Measurements from ENCODE around the gene MGAT4C.
"Not testable (repeated sequence)": the region's sequence is repeated elsewhere in the genome, so short reads cannot be mapped to it uniquely, and the experiment has no call there.

Gene MGAT4C

DNA sequence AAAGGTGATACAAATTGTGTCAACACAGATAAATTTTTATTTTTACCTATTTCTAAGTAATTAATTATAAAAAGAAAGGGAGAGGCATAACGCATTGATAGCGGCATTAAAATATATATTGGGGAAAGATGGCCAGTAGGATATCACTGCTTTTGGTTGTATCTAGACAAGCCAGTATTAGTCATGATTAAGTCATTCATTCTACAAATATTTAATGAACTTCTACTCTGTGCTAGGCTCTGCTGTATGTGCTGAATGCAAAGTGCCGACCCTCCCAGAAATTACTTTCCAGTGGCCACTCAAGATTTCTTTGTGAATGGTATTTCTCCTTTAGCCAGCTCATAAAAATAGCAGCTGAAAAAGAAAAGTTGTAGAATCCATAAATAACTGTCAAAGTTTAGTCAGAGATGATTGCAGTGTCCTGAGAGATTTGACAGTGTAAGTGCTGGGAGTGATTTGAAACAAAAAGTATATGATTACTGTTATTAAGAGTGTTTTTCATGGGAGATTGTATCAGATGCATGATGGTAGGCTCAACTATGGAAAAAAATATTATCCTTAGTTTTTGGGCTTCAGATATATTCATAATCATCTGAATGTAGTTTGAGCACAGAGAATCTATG is 133.2 kb downstream of the MGAT4C start:
- DNase-seq, result peak; percentile 38

DNA sequence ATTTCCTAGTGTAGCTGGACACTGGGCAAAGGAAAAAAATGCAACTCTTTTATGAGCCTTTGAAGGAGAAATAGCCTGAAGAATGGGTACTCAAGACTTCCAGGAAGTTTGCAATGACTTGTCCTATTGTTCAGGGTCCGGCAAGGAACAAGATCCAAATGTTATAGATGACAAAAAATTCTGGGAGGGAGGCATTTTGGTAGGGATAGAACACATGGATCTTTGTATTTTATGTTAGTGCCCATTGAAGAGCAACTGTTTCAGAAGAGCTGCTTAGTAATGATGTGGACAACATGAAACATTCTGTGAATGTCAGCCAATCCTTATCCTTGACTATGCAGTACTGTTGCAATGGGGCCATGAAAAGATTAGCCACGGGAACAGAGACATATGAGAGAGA is 138.0 kb downstream of the MGAT4C start:
- DNase-seq, result no peak

DNA sequence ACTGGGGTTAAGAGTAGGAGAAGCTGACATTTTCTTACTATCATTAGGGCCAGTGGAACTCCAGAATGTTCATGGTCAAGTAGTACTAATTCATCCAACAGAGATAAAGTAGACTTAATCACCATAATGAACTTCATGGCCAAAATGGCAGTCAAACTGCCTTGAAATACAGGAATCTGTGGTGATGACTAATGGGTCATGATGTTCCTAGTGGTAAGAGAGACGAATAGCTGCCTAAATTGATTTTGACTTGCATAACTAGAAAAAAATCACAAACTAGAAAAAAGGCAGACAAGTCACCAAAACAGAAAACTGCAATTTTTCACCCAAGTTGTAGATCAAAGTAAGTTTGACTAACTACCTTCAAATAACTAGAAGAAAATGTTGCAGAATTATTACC is 138.5 kb downstream of the MGAT4C start:
- DNase-seq, result no peak

DNA sequence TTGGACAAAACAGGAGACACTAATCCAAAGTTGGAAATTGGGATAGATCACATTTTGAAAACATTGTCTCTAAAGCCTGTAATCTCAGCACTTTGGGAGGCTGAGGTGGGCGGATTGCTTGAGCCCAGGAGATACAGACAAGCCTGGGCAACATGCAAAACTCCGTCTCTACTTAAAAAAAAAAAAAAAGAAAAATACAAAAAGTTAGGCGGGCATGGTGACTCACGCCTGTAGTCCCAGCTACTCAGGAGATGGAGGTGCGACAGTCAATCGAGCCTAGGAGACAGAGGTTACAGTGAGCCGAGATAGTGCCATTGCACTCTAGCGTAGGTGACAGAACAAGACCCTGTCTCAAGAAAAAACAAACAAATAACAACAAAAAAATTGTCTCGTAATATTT is 152.1 kb downstream of the MGAT4C start:
- no peak for DNase-seq

DNA sequence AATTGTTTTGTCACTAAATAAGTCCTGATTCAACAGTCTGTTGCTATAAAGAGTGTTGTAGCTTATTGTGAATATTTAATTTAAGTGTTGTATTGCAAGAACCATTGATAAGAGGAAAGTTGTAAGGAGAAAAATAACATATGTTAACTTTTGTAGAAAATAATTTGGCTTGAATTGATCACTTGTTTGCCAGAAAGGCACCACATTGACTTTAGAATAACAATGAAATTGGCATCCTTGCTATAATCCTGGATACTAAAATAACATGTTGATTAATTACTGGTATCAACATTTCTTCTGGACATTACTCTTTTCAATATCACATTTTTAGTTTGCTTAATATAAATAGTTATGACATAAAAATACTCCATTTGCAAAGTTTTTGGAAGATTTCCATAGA is 159.0 kb downstream of the MGAT4C start:
- DNase-seq, result no peak

DNA sequence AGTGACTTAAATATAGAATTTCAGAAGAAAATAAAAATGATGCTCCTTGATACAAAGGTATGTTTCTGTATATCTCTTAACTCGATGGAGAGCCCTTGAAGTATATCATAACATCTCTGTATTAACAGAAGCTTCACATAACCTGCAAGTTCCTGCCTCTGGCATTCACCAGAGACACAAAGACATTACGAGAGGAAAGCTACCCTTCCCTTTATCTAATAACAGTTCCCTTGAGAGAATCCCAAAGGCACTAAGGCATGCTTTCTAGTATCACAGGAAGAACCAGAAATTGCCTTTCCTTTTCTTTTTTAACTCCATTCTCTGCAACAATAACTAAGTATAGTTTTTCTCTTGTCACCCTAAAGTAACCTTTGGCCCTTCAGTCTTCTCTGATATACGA is 164.5 kb downstream of the MGAT4C start:
- no peak for DNase-seq

DNA sequence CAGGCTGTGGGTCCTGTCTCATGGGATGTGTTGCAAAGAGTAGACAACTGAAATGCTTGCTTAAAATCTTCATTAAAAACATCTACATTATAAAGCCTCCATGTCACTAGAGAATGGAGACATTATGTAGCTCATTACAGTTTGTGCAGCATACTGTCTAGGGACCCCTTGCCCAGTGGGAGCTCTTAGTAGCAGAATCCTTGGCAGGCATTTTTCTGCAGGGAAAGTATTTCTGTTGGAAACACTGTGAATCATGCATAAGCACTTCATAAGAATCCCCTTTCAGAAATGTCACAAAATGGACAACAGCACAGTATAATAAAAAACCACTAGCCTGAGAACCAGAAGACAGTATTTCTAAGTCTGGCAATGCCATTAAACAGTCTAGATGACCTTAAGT is 174.3 kb downstream of the MGAT4C start:
- DNase-seq, result peak; percentile 1

DNA sequence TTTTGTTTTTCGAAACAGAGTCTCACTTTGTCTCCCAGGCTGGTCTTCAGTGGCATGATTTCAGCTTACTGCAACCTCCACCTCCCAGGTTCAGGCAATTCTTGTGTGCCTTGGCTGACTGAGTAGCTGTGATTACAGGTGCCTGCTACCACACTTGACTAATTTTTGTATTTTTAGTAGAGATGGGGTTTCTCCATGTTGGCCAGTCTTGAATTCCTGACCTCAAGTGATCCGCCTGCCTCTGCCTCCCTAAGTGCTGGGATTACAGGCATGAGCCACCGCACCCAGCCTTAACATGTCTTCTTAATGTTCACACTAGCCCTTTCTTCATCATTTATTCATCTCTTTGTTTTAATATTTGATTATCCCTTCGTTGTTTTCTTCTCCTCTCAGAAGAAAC is 197.1 kb downstream of the MGAT4C start:
- not testable (repeated sequence) for DNase-seq

DNA sequence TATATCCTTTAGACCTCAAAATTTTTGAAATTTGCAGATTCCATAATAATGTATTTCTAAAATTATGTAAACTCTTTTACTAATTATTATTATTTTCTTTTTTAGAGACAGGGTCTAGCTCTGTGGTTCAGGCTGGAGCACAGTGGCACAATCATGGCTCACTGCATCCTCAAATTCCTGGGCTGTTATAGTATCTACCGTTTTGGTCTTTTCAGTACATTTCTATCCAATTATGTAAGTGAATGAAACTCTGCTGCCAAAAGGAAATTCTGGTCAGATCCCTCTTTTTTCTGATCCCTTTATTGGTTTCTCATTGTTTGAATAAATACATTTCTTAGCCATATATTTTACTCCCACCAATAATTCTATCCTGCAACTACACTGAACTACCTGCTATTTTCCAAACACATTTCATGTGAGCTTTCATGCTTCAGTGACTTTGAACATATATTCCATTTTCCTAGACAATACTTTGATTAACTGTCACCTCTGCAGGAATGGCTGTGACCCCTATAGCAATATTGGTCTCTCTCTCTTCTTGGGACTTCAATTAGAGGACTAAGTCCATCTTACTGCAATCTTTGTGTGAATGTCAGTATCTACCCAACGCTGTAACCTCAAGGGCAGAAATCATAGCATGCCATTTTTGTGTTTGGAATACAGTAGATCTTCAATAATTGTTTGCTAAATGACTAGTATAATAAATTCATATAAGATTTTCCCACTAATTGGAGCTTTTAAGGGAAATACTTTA is 198.9 kb downstream of the MGAT4C start:
- DNase-seq, result no peak

DNA sequence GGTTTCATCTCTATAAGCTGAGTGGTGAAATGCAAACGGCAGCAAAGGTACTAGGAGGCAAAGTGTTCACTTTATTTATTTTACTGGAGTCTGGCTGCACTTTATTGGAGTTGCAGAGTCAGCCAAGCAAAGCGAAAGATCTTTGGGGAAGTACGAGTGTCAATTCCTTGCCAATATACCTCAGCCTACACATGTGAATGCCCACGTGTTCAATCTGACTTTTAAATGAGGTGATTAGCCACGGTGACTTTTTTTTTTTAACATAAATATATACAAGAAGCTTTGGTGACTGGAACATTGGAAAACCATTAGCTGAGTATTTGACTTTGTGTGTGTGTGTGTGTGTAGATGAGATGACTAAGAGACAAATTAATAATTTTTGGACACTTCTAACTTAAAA is 203.3 kb downstream of the MGAT4C start:
- DNase-seq, result no peak

DNA sequence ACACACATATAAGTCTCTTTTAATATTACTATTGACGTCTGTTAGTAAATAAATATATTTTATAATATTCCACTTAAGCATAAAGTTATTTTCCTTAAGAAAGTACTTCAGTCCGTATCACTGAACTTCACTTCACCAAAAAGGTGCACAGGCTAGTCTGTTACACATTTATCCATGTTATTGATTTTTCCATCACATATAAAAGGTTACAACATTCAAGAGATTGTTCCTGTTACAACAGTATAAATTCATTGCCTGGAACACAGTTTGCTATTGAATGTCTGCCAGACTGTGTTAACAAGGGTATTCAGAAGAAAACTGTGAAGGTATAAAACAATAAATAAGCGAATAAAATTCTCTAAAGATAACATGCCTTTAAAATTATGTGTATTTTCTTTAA is 206.2 kb downstream of the MGAT4C start:
- DNase-seq, result no peak

DNA sequence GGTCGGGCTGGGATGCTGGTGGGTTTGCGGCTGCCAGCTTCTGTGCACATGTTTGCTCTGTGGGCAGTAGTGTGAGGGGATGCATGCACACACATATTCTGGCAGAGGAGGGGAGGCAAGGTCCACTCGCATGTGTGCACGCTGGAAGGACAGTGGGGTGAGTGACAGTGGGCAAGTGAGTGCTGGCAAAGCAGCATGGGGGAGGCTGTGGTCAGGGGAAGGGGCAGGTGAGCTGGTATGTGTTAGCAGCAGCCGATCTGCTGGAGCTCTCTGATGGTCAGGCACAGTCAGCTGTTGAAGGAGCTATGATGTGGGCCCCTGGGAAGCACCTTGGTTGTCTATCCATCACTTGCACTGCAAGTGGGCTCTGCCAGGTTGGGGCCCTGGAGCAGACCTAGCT is 211.8 kb downstream of the MGAT4C start:
- no peak for DNase-seq

DNA sequence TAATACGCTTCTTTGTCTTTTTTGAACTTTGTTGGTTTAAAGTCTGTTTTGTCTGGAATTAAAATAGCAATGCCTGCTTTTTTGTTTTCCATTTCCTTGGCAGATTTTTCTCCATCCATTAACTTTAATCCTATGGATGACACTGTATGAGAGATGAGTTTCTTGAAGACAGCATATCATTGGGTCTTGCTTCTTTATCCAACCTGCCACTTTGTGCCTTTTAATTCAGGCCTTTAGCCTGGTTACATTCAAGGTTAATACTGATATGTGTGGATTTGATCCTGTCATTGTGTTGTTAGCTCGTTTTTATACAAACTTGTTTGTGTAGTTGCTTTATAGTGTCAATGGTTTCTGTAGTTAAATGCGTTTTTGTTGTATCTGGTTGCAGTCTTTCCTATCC is 214.1 kb downstream of the MGAT4C start:
- DNase-seq, result no peak

DNA sequence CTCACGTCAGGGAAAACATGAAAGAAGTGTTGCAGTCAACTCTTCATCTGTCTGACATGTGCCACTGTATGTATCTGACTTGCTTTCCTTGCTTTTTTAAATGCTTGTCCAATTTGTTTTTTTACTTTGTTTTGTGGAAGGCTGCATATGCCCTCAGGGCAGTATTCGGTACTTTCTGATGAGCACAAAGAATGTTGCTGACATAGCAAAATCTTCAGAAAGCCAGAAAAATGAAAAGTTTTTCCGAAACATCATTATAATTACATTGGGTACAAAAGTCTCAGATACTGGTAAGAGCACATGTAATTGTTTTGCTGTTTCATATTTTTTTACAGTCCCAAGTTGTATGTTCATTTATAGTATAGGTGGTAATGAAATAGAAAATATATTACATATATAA is 237.8 kb downstream of the MGAT4C start:
- DNase-seq, result no peak

DNA sequence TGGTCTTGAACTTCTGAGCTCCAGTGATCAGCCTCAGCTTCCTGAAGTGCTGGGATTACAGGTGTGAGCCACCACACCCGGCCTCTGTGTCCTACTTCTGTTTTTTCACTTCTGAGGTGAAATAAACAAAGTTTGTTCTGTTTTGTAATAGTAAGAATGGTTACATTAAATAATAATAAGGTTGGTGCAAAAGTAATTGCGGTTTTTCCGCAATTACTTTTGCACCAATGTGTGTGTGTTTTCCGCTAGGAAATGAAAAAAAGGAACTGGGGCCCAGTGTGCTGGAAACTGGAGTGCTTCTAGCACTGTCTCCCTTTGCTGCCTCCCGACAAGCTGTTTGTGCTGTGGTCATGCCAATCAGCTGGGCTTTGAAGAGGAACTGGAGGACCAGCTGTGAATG is 241.2 kb downstream of the MGAT4C start:
- DNase-seq, result no peak

DNA sequence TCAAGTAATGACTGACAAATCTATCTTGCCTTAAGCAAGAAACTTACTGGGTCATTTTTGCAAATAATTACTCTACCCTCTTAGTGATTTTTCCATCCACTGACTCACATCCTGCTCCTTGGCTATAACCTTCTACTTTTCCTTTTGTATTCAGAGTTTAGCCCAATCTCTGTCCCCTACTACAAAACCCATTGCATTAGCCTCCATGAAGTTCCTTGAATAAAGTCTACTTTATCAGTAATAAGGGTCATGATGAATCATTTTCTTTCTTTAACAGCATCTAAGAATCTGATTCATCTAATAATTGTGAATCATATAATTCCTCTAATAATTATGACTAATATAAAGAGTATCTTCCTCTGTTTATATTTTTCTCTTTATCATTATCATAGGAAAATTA is 249.5 kb downstream of the MGAT4C start:
- no peak for DNase-seq

DNA sequence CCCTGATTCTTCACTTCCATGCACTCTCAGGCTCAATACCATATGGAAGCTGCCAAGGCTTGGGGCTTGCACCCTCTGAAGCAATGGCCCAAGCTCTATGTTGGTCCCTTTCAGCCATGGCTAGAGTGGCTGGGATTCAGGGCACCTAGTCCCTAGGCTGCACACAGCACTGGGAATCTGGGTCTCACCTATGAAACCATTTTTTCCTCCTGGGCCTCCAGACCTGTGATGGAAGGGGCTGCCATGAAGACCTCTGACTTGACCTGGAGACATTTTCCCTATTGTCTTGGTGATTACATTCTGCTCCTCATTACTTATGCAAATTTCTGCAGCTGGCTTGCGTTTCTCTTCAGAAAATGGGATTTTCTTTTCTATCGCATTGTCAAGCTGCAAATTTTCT is 258.1 kb downstream of the MGAT4C start:
- no peak for DNase-seq

DNA sequence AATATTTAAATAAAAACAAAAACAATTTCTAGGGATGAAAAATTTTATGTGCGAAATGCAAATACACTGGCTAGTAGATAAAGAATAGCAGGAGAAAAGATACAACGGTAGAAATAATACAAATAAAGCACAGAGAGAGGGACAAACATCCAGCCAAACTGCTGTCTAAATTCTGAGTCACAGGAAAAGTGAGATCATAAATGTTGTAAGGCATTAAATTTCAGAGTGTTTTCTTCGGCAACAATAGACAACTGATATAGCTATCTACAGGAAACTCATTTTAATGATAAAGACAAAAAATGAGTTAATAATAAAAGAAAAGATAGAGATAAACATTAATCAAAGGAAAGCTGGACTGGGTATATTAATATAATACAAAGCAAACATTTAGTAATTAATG is 259.9 kb downstream of the MGAT4C start:
- DNase-seq, result no peak

DNA sequence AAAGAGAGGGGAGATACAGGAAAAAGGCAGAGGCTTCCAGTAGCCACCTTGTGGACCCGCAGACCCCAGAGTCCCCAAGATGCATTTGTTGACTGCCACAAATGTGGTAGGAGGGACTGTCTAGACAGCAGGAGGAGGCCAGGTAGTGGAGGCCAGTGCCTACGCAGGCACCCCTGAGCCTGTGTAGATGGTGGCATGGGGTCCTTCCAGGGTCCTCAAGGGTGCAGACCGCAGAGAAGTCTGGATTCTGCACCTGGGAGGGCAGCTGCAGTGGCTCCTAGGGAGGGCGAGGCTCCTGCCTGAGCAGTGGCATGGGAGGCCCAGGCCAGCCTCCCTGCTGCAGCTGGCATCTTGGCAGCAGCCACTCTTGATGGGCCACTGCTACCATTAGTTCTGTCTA is 262.4 kb downstream of the MGAT4C start:
- no peak for DNase-seq

DNA sequence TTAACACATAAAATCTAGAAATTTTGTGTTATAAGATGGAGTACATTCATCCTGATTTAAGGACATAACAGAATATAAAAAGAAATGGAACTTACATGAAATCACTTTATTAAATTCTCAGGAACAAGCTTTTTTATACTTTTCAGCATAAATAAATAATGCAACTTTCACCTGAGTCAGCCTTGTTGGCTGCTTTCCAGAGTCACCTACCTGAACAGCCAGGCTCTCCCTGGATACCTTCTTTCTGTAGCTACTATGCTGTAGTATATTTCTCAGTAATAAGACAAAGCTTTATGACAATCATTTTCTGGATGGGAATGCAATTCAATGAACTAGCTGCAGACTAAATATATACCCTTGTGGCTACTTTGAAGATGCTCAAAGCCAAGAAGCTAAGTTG is 270.2 kb downstream of the MGAT4C start:
- no peak for DNase-seq

DNA sequence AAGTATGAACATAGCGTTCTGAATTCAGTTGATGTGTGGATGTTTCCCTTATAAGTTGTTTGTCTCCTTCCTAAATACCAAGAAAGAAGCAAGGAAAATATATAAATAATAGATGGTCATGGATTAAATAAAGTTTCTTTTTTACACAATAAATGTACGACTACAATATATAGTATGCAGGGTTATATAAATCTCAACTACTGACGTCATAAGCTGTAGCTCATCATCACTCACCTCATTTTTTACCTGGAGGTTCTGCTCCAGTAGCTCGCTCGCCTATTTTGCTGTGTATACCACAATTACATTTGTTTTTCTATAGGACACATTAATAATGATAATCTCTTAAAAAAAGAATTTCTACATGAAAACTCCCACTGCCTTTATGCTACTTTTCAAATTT is 272.6 kb downstream of the MGAT4C start:
- DNase-seq, result no peak

DNA sequence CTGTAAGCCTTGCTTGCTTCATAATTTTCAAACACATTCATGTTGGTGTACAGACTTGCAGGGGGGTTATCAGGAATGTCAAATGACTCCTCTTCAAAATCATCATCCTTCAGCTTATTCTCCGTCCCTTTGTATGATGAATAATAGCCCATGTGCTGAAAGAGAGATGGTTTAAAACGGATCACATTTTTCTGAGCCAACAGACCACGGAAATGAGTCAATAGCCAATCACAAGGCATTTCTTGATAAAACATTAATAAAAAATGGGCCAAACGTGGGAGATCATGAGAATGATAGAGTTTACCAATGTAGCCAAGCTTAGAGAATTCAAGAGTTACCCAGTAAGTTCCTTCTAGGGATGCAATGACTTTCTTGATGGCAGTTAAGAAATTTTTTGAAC is 276.6 kb downstream of the MGAT4C start:
- DNase-seq, result no peak

DNA sequence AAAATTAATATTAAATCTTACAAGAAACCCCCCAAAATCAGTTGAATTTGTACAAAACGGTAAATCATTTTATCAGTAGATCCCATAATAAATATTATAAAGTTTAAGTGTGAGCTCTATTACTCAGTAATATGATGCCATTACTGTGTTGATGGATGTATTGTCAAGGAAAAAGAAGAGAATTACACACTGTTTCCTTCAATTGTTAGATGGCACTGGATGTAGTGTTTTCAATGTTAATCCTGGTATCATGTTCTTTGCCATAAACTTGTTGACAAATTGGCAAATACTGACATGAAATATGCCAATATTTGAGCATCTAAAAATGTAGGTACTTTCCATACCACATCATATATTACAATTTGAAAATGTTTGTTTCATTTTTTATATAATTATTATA is 280.5 kb downstream of the MGAT4C start:
- DNase-seq, result no peak

DNA sequence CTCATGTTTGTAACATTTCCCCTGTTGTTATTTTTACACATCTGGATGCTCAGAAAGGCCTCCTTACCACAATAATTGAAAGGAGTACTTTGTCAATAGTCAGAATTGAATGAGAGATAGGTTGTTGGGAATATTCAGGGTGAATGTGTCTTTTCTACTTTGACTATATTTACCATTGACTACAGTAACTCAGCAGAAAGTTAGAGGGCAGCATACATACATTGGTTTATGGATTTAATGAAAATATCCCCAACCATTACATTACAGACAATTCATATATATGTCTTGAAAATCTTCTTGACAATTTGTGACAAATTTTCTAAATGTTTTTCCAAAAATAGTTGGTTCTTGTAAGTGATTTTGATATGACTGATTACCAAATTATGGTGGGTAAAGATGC is 284.4 kb downstream of the MGAT4C start:
- no peak for DNase-seq

DNA sequence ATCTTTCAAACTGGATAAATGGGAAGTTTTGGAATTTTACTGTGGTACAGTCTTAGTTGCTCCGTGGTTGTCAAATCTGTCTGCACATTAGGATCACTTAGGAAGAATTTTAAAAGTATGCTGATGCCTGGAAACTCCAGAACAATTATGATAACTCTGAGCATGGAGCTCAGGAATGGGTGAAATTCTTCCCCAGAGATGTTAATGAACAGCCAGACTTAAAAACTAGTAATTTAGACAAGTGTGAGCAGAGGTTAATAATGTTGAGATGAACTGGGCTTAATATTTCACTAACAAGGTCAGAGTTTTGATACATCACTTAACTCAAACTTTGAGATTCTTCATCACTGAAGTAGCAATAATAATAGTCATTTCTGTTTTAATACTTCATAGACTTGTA is 287.6 kb downstream of the MGAT4C start:
- no peak for DNase-seq

Measured in fibroblast of skin of back (primary cell).